ENCODE measurements around the gene GNL3L.
"Not testable (repeated sequence)": the region's sequence is repeated elsewhere in the genome, so short reads cannot be mapped to it uniquely, and the experiment has no call there.

Gene GNL3L

GRCh38 chrX:54529552-54530356 is at the start of gene GNL3L:
Gene GNL3L, plus strand, starts transcription at chrX:54530219. Its CDS starts 2,348 bp downstream, at chrX:54532567.
- DNase-seq (ENCODE audit: low read depth): peak; percentile 51

- DNase-seq (ENCODE audit: low read depth): no peak
Measured at GRCh38 chrX:54482839-54483593, 47.0 kb upstream of the GNL3L start.

- no peak for DNase-seq (ENCODE audit: low read depth)
Measured at GRCh38 chrX:54483946-54484345, 46.1 kb upstream of the GNL3L start.

DNA sequence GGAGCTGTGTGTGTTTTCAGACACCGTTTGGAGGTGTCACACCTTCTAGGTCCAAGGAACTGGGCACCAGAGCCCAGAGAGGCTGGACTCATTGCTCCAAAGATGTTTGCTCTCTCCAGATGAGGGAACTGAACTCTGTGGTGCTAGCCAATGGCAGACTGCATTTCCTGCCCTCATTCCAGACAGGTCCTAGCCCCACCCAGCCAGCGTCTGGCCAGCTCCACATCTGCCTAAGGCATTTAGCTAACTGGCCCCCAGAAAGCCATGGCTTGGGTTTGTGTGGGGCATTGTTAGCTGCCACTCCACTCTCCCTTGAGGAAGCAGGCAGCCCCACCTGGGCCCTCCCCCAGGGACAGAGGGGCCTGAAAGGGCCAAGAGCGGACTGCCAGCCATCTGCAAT is 45.4 kb upstream of the GNL3L start:
- DNase-seq (ENCODE audit: low read depth): no peak

DNA sequence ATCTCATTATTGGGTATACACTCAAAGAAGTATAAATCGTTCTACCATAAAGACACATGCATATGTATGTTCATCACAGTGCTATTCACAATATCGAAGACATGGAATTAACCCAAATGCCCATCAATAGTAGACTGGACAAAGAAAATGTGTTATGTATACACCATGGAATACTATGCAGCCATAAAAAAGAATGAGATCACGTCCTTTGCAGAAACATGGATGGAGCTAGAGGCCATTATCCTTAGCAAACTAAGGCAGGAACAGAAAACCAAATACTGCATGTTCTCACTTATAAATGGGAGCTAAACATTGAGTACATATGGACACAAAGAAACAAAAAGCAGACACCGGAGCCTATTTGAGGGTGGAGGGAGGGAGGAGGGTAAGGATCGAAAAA is 40.2 kb upstream of the GNL3L start:
- DNase-seq (ENCODE audit: low read depth): not testable (repeated sequence)

- DNase-seq (ENCODE audit: low read depth): no peak
Measured at GRCh38 chrX:54492340-54492739, 37.7 kb upstream of the GNL3L start.

DNA sequence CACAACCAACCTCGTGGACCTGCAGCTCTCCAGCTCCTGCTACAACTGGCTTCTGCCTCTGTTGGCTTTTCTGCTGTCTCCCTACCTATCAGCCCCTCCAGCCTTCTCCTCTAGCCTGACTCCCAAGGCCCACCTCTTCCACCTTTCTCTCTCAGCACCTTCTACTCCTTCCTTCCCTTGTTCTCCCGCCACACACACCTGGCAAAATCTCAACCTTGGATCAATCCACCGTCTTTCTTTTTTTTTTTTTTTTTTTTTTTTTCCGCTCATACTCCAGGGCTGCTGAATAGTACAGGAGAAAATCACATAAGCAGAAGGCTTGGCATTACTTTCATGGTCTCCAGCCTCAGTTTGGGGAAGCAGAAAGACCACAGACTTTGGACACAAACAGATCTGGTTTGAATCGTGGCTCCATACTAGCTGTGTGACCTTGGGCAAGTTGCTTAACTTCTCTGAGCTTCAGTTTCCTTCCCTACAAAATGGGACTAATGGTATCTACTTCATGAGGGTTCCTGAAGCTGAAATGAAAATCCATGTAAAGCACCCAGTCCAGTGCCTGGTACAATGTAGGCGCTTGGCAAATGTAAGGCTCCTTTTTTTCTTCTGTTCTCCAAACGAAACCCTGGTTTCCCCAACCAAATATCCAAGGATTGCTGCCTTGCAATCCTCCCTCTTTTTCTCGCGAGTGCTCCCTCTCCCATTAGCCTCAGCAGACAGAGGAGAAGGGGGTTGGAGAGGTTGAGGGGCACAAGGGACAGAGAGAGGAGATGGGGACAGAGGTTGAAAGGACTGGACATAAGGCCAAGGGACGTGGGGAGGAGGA is 35.6 kb upstream of the GNL3L start:
- no peak for DNase-seq (ENCODE audit: low read depth)

DNA sequence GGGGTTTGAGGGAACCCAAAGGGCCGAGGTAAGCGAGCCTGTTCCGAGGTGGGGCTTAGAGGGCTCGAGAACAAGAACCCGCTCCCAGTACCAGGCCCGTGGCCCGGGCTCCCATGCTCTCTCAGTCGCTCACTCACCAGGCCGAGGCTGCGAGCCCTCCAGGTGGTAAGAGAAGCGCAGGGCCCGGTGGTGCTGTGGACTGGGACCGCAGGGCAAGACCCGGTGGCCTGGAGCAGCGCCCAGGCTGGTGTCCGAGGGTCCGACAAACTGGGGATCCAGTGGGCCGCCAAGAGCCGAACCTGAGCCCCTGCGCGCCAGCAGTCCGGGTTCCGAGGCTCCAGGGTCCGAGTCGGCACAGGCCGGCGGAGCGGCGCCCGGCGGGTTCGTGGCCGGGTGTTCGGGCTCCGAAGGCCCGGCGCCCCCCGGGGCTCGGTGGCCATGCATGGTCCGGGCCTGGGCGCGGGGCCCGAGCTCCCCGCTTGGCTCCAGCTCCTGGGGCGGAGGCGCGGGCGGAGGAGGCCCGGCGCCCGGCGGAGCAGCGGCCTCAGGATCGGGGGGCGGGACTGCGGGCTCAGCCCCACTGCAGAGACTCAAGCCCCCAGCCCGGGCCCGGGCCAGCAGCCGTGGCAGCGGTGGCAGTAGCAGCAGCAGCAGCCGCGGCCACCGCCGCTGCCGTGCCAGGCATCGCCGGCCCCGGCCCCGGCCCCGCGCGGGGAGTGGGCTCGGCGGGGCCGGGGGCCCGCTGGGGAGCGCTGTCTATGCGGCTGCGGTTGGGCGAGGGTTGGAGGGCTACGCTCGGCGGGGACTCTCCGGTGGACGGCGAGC is 34.8 kb upstream of the GNL3L start:
- no peak for DNase-seq (ENCODE audit: low read depth)

DNA sequence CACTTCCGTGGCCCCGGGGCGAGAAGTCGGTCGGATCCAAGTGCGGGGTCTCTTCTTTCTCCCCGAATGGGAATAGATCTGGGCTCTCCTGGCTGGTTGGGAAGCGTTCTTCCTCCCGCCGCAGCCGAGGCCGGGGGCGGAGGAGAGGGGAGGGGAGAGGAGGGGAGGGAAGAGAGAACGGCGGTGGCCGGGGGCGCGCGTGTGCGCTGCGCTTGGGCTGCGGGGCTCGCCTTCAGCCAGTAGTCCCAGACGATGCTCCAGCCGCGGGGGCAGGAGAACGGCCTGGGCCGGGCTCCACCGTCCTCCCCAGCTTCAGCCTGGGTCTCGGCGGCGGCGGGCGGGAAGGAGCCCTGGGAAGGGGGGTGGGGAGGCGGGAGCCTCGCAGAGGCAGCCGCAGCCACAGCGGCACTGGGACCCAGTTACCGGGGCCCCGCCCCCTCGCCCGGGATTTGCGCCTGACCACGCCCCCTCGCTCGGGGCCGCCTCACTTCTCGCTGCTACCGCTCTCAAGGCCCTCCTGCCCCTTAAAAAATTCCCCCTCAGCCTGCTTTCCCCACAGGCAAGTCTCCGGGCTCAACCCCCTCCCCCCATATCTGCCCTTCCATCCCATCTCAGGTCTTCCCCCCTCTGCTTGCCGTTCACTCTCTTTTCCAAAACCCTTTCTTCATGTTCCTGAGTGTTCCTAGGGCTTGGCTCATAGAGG is 34.1 kb upstream of the GNL3L start, which contains the start of gene FGD1:
FGD1 (minus strand) TSS at position 421 of the 703 bp plus-strand sequence. CDS start 802 bp downstream, outside the sequence.
- DNase-seq (ENCODE audit: low read depth): no peak

DNA sequence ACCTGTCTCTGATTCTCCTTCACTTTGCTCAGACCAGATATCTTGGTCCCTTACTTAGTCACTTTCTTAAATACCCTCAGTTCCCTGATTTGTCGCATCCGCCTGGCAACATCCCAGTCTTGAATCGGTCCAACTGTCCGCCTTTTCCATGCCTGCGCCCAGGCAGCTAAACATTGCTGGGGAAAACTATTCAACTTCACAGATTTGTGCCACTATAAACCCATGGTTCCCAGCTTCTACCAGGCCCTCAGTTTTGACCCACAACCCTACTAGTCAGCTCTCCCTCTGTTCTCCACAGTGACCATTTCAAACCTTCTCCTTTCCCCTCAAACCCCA is 33.5 kb upstream of the GNL3L start:
- no peak for DNase-seq (ENCODE audit: low read depth)

DNA sequence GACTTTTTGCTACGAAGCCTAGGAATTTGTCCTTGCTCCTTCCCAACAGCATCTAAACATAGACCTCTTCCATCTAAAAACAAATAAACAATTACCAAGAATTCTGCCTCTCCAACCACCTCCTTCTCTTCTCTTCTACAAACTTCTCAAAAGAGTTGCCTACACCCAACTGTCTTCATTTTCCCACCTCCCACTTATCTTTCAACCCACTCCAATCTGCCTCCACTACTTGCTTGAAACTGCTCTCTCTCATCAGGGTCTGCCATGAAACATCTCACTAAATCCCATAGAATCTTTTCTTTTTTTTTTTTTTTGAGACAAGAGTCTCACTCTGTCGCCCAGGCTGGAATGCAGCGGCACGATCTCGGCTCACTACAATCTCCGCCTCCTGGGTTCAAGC is 33.1 kb upstream of the GNL3L start:
- no peak for DNase-seq (ENCODE audit: low read depth)

DNA sequence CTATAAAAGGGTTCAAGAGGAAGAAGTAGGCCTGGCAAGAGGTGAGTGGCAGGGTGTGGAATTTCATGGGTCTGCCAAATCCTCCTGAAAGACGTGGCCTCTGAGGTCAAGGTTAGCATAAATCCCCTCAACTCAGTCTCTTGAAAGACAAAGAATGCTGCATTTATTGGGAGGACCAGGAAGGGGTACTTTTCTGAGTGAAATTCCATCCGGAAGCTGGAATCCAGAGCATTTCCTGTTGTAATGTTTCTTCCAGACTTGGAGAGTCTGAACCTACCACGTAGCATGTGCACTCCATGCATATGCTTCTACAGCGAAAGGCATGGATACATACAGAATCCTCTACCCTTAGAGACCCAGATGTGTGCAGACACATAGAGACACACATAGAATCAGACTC is 20.6 kb upstream of the GNL3L start:
- no peak for DNase-seq (ENCODE audit: low read depth)

DNA sequence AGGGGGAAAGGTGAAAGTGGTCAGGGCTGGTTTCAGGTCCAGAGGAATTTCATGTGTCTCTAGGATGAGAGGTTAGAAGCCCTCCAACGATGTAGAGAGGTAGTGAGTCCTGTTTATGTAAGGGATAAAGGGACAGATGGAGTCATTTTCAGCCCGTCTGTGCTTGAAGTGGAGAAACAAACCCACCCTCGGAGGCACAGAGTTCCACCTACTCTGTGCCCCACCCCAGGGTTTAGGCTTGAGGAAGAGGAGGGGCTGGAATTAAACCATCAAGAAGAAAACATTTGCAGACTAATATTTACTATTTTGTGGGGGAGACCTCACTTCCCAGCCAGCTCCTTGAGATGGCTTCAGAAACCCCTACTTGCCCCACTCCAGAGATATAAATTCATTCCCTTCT is 868 bp upstream of the GNL3L start:
- no peak for DNase-seq (ENCODE audit: low read depth)

DNA sequence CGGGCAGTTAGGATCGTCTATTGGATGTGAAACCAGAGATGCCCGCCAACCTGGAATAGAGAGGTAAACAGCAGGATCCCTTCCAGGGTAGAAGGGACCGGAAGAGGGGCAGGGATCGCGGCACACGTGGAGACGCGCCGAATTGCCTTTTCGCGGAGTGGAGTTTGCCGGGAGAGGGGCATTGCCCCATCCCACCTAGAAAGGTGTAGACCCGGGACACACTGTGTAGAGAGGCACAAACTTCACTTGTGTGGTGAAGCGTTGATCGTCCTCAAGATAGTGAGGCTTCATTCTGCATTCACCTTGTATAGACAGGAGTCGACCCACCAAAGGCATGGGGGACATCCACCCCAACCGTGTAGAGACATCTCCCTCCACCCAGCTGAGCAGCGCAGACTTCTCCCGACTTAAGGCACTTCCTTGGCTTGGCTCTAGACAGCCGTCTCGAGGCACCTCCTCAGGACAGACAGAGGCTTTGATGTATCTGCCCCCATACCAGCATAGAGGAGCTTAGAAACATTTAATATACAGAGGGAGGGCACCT is 410 bp downstream of the GNL3L start:
- no peak for DNase-seq (ENCODE audit: low read depth)

- DNase-seq (ENCODE audit: low read depth): no peak
Measured at GRCh38 chrX:54534271-54534670, 4.3 kb downstream of the GNL3L start.

DNA sequence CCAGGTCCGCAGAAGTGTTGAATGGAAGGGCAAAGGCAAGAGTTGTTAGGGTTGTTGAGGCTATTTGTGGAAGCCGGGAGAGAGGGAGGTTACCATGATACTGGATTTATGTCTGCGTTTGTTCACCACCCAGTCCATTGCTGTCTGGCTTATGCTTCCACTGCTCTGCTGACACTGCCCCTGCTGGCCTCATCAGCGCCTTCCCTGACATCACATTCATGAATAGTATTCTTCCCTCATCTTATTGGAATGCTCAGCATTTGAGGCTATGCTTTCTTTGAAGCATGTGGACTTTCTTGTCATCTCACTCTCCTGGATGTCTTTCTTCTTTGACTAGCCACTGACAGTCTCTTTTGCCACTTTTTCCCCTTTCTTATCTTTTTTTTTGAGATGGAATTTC is 10.3 kb downstream of the GNL3L start:
- no peak for DNase-seq (ENCODE audit: low read depth)

GRCh38 chrX:54542239-54542638 is 12.2 kb downstream of the GNL3L start:
- DNase-seq (ENCODE audit: low read depth): not testable (repeated sequence)

DNA sequence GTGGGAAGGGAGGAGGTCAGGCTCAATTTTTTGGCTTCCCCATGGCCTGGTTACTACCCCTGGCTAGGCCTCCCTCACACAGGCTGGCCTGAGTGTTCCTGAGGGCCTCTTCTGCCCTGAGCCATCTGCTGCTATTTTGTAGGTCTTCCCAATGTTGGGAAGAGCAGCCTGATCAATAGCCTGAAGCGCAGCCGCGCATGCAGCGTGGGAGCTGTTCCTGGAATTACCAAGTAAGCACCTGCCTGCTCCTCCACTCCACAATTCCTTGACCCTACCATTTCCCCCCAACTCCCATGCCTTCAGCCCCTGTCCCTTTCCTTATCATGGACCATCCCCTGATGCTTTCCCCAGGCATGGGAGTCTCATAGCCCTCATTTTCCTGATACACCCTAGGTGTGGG is 20.8 kb downstream of the GNL3L start:
- DNase-seq (ENCODE audit: low read depth): no peak

- DNase-seq (ENCODE audit: low read depth): no peak
Measured at GRCh38 chrX:54551801-54552200, 21.8 kb downstream of the GNL3L start.

DNA sequence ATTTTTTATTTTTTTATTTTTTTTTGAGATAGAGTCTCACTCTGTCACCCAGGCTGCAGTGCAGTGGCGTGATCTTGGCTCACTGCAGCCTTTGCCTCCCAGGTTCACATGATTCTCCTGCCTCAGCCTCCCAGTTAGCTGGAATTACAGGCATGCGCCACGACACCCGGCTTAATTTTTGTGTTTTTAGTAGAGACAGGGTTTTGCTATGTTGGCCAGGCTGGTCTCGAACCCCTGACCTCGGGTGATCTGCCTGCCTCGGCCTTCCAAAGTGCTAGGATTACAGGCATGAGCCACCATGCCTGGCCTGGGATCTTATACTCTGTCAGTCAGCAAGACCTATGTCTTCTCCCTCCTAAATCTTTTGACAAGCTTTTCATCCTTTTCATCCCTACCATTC is 25.0 kb downstream of the GNL3L start:
- not testable (repeated sequence) for DNase-seq (ENCODE audit: low read depth)

DNA sequence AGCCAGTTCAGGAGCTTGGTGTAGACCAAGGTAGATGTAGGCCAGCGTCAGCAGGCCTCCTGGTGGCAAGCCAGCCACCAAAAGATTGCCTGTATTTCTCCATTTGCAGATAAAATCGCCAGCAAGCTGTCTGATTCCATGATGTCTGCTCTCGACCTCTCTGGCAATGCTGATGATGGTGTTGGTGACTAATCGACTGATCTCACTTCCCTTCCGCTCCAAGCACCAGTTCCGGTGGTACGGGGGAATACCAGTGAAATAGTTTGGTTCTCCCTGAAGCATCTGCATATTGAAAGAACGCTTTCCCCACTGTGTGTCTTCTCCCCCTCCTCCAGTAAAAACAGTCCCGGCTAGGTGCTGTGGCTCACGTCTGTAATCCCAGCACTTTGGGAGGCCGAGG is 30.4 kb downstream of the GNL3L start:
- DNase-seq (ENCODE audit: low read depth): no peak

Measured in HS-27A (cell line).